Gastroesophageal sphincter (tissue), 4 donors: ENCODE measurements around the gene PLET1. TPM values are rescaled to one million over a fixed set of nuclear protein-coding genes. Genes with fewer than 3 reads are reported as not detected.
A peak's percentile ranks its signal among the peaks of the same experiment; 100 is the strongest.

Experiments used
- ATAC-seq: fragments of 150-250 bp; one replicate; pipeline ENCODE4 v1.9.1; 2016; ENCODE audit warnings: mild to moderate bottlenecking, moderate library complexity
- H3K27ac ChIP-seq, 4 donors: fragments of 200-600 bp; sonication (generic) in 3 of 4; 1 replicate in 3 of 4; 2 replicates in 1 of 4; pipeline ENCODE4 v1.5.1; 2016 to 2019
- H3K27me3 ChIP-seq: fragments of 200-600 bp; sonication (generic); one replicate; pipeline ENCODE4 v1.5.1; 2019
- H3K36me3 ChIP-seq, 2 donors: fragments of 200-600 bp; sonication (generic); one replicate each; pipeline ENCODE4 v1.5.1; 2019; ENCODE audit warnings: control low read depth in 1 of 2
- H3K4me1 ChIP-seq, 3 donors: fragments of 200-600 bp; sonication (generic); 1 replicate in 2 of 3; 2 replicates in 1 of 3; pipeline ENCODE4 v1.5.1; 2016 to 2019; ENCODE audit warnings: control low read depth in 2 of 3
- H3K4me3 ChIP-seq, 2 donors: fragments of 200-600 bp; sonication (generic); one replicate each; pipeline ENCODE4 v1.5.1; 2019; ENCODE audit warnings: mild to moderate bottlenecking in 1 of 2, moderate library complexity in 1 of 2
- H3K9me3 ChIP-seq, 3 donors: fragments of 200-600 bp; sonication (generic); one replicate each; pipeline ENCODE4 v1.5.1; 2017 to 2019; ENCODE audit warnings: control low read depth in 2 of 3
- CTCF ChIP-seq, 4 experiments: fragments of 200-600 bp in 2 of 4; fragments of 450-650 bp in 2 of 4; sonication (generic) in 1 of 4; IDR thresholded peaks; one replicate each; pipeline ENCODE4 v1.5.1; 2017 to 2019; ENCODE audit warnings: antibody characterized with exemption in 4 of 4, mild to moderate bottlenecking in 2 of 4, moderate library complexity in 2 of 4
- EP300 ChIP-seq: sonication (generic); formaldehyde crosslinking; IDR thresholded peaks from one replicate; pipeline ENCODE4 v1.6.1; 2017; ENCODE audit warnings: antibody characterized with exemption, mild to moderate bottlenecking
- POLR2A ChIP-seq, 2 donors: fragments of 450-650 bp; IDR thresholded peaks; one replicate each; pipeline ENCODE4 v1.6.1; 2017; ENCODE audit warnings: antibody characterized with exemption in 2 of 2, mild to moderate bottlenecking in 2 of 2, moderate library complexity in 1 of 2
- POLR2AphosphoS5 ChIP-seq: sonication (generic); formaldehyde crosslinking; IDR thresholded peaks from one replicate; pipeline ENCODE4 v1.6.1; 2017; ENCODE audit warnings: antibody characterized with exemption
- WGBS, 2 donors: methylation state at CpG; one replicate each; pipeline ENCODE4 v1.1.5; 2018; ENCODE audit warnings: low coverage in 1 of 2; 5-methylcytosine and 5-hydroxymethylcytosine counted together
- total RNA-seq, 4 donors: library from RNA; depleted of rRNA; stranded (reverse); fragments of >200 nt; gene quantifications; one replicate each; pipeline ENCODE4 v1.1.0, GENCODE V29; 2016

Gene PLET1
- total RNA-seq, 4 donors from 2014 or later, result not detected

- H3K4me3 ChIP-seq, result no peak overlapping the region
- no peaks in the 10 kb centered on the region for H3K27me3 ChIP-seq
- 88 to 100% methylated on average over 2 of the region's 3 CpGs for WGBS, 2 donors
- TF ChIP-seq EP300 (no peak), POLR2AphosphoS5 (no peak)
- no peaks in the 10 kb centered on the region for H3K9me3 ChIP-seq
- no peaks in the 10 kb centered on the region for H3K36me3 ChIP-seq
- no peak overlapping the region for H3K27ac ChIP-seq
- ATAC-seq, result no peak
- no peaks in the 10 kb centered on the region for H3K4me1 ChIP-seq
These were observed 6.9 kb downstream of the PLET1 start for GRCh38 chr11:112253605-112254242.

DNA sequence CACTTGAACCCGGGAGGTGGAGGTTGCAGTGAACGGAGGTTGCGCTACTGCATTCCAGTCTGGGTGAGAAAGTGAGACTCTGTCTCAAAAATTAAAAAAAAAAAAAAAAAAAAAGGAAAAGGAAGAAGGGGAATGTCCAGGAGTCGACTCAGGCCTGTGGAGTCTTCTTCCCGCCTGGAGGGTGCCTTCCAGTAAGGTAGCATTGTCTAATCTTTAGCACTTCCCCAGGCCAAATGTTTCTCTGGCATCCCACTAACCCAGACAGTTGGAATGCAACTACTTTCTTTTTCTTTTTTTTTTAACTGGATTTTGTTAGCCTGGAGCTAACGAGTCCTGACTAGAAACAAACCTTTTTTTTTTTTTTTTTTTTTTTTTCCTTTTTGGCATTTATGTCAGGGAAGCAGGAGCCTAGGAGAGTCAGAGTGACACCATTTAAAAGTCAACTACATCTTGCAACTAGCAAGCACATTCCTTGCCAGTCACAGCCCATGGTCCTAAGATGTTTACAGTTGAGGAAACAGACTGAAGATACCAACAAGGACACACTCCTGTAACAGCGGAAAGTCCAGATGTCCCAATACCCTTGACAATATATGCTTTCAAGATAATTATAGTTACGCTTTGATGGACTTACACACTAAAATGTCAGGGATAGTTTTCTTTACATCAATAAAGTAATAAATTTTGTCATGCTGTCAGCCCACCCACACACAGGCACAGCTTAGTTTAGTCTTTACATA lies 10.6 kb downstream of the PLET1 start:
- no peak for ATAC-seq
- Histone ChIP-seq H3K4me1 (no peaks in the 10 kb centered on the region), H3K27me3 (no peaks in the 10 kb centered on the region), H3K36me3 (no peaks in the 10 kb centered on the region), H3K27ac (no peak overlapping the region), H3K9me3 (no peaks in the 10 kb centered on the region), H3K4me3 (no peak overlapping the region)
- TF ChIP-seq POLR2AphosphoS5, result no peak
- TF ChIP-seq POLR2A (IDR thresholded peaks at IDR 0.05), result no peak
- no peak for TF ChIP-seq CTCF (IDR thresholded peaks at IDR 0.05)
- no peak for TF ChIP-seq EP300
- WGBS, 2 donors, result 57 to 64% methylated on average over 5 of the region's 8 CpGs

- TF ChIP-seq CTCF (IDR thresholded peaks at IDR 0.05) (no peak), POLR2AphosphoS5 (no peak), EP300 (no peak), POLR2A (IDR thresholded peaks at IDR 0.05) (no peak)
- 89 to 92% methylated on average over 2 of the region's 2 CpGs for WGBS, 2 donors
These were observed 12.5 kb downstream of the PLET1 start for GRCh38 chr11:112248201-112248600.

GRCh38 chr11:112247201-112247600 lies 13.5 kb downstream of the PLET1 start:
- WGBS, 2 donors, result 53 to 69% methylated on average over 4 of the region's 4 CpGs
- TF ChIP-seq POLR2A (IDR thresholded peaks at IDR 0.05), result no peak
- TF ChIP-seq EP300, result no peak
- TF ChIP-seq POLR2AphosphoS5, result no peak
- TF ChIP-seq CTCF (IDR thresholded peaks at IDR 0.05), result no peak
- H3K36me3 ChIP-seq, result peaks cover 0 to 7% of the 10 kb centered on the region in 2 donors
- ATAC-seq, result no peak
- no peaks in the 10 kb centered on the region for H3K9me3 ChIP-seq
- no peaks in the 10 kb centered on the region for H3K4me1 ChIP-seq
- H3K27ac ChIP-seq, result no peak overlapping the region
- H3K27me3 ChIP-seq, result no peaks in the 10 kb centered on the region
- H3K4me3 ChIP-seq, result no peak overlapping the region

More at GRCh38 chr11:112248201-112248600, 12.5 kb downstream of the PLET1 start:
- no peak overlapping the region for H3K27ac ChIP-seq
- no peaks in the 10 kb centered on the region for H3K9me3 ChIP-seq
- no peaks in the 10 kb centered on the region for H3K27me3 ChIP-seq
- H3K4me3 ChIP-seq, result no peak overlapping the region
- H3K36me3 ChIP-seq, result no peaks in the 10 kb centered on the region
- H3K4me1 ChIP-seq, result no peaks in the 10 kb centered on the region
- no peak for ATAC-seq

DNA sequence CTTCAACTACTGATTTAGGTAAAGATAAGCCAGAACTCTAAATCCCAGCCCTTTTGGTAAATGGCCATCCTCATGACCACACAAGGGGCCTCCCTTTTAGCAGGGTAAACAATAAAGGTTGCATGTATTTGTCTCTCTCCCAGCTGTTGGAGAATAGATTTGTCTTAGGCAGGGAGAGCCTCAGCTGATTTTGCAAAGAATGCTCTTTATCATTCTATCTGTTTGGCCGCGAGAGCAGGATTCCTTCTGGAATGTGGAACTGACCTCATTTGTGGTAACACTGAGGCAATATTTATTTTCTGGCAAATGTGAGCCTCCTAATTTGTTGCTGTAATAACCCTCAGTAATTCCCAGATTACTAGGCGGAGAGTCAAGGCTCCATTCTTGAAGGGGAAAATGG lies 19.2 kb downstream of the PLET1 start:
- TF ChIP-seq EP300, result no peak
- no peak for TF ChIP-seq CTCF (IDR thresholded peaks at IDR 0.05)
- peak; percentile 73 for TF ChIP-seq POLR2AphosphoS5
- TF ChIP-seq POLR2A (IDR thresholded peaks at IDR 0.05), result no peak
- 54 to 70% methylated on average over 2 to 3 of the region's 3 CpGs for WGBS, 2 donors
- peak overlapping the region in 2 of 4 donors; percentile 20 to 29 for H3K27ac ChIP-seq

More for the DNA sequence above, 19.2 kb downstream of the PLET1 start:
- H3K27me3 ChIP-seq, result no peaks in the 10 kb centered on the region
- ATAC-seq, result peak; percentile 93
- H3K4me3 ChIP-seq, result no peak overlapping the region
- H3K4me1 ChIP-seq, result no peaks in the 10 kb centered on the region
- H3K36me3 ChIP-seq, result peaks cover 5 to 62% of the 10 kb centered on the region in 2 donors
- H3K9me3 ChIP-seq, result no peaks in the 10 kb centered on the region
